Limb (tissue), 2 donors: ENCODE measurements around the gene RNF144B.

Experiments used
- DNase-seq, 2 donors: peaks; one replicate each; pipeline ENCODE4 v3.0.0-alpha.2; 2016; ENCODE audit errors: extremely low spot score in 2 of 2

The RNF144B gene

DNA sequence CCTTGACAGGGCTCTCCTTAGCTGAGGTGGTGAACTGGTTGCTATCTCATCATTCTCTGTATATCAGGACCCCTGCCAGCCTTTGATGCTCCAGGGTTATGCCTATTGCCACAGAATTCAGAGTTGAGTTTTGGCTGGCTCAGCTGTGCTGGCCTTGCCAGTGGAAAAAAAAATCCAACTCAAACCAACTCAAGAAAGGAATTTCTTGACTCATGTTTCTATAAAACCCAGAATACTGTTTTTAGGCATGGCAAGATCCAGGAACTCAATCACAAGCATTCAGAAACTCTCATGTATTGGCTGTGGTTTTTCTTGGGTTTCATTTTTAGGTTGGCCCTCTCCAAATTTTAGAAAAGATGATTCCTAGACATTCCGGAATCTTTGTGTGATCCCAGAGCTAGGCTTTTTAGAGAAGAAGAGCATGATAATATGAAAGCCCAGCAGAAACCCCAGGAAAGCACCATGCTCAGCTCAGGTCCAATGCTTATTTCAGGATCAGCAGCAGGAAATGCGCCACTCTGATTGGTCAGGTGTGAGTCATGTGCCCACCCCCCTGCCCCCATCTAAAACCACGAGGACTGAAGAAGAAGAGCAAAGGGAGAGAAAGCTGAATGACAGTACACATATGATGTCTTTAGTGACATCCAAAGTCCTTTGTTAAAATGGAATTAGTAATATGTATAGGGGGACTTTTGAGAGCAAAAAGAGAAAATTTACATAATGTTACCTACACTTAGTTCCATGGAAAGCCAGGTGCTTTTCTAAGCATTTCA is 122.9 kb downstream of the RNF144B start:
- DNase-seq: no peak

- DNase-seq: no peak
Measured at GRCh38 chr6:18510644-18511033, 123.5 kb downstream of the RNF144B start.

DNA sequence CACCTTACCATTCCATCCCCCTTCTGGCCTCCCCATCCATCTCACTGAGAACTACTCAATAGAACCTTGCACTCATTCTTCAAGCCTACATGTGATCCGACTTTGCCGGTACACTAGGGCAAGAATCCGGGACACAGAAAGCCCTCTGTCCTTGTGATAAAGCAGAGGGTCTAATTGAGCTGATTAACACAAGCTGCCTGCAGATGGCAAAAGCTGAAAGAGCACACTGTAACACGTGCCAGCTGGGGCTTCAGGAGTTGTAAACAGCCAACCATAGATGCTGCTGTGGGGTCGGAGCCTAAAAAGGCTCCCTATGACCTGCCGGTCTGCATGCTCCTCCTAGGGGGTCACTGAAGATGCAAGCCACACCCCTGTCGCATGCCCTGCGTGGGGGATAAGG is 124.1 kb downstream of the RNF144B start:
- DNase-seq: no peak

GRCh38 chr6:18513253-18513798 is 126.2 kb downstream of the RNF144B start:
- no peak for DNase-seq

GRCh38 chr6:18514180-18514579 is 127.0 kb downstream of the RNF144B start:
- DNase-seq: no peak

DNA sequence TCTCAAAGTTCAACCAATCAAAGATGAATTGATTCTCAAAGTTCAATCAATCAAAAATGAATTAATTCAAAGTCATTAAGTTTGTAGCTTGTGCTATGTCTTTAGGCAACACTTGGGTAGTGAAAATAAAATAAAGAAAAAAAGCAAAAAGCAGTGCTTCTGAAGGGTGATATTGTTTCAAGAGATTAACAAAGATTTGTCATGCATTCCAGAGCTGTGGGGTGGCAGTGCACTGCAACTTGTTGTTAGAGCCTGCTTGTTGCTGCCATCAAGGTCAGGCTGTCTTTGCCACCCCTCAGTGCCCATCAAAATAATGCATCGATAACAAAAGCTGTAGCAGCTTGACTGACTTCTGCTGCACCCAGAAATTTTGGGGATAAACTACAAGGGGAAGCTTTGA is 128.6 kb downstream of the RNF144B start:
- no peak for DNase-seq
